ENCODE measurements around the gene LYRM2. TPM values are rescaled to one million over a fixed set of nuclear protein-coding genes. Genes with fewer than 3 reads are reported as not detected.

The LYRM2 gene
- total RNA-seq, 1 experiment from 2014 or later, result 26.3 TPM

GRCh38 chr6:89522778-89523177 lies 115.8 kb downstream of the LYRM2 start:
- Histone ChIP-seq H3K4me2 (ENCODE audit: low read length) (no peak overlapping the region), H3K36me3 (ENCODE audit: control insufficient read depth in 1 of 2, insufficient read depth in 2 of 2, low read length in 2 of 2) (no peaks in the 10 kb centered on the region), H3K4me1 (ENCODE audit: control insufficient read depth in 1 of 2, insufficient read depth in 2 of 2, low read length in 2 of 2) (no peaks in the 10 kb centered on the region), H3K27me3 (ENCODE audit: insufficient read depth, low read length) (no peaks in the 10 kb centered on the region), H4K20me1 (ENCODE audit: insufficient read depth) (no peaks in the 10 kb centered on the region), H3K27ac (ENCODE audit: low read depth, low read length) (no peak overlapping the region), H2AFZ (ENCODE audit: low read depth, low read length, poor library complexity, severe bottlenecking) (no peak overlapping the region), H3K9me3 (ENCODE audit: control insufficient read depth in 1 of 2, insufficient read depth in 1 of 2, low read depth in 1 of 2, low read length in 2 of 2) (no peaks in the 10 kb centered on the region), H3K9me2 (ENCODE audit: insufficient read depth) (no peaks in the 10 kb centered on the region), H3K9ac (ENCODE audit: low read length) (no peak overlapping the region), H3K79me2 (ENCODE audit: insufficient read depth, low read length) (no peaks in the 10 kb centered on the region), H3K4me3 (replicated peaks in 1 of 2; ENCODE audit: low read depth in 1 of 2, low read length in 2 of 2) (no peak overlapping the region)
- CTCF ChIA-PET, result no interaction called here
- ATAC-seq, result no peak
- POLR2A ChIA-PET, result no interaction called here
- intact Hi-C loops (cut with micrococcal nuclease), result no loop called here
- no TSS peak for BruUV-seq (replicated peaks)
- RAD21 ChIA-PET (ENCODE audit: low non-redundant PET in 1 of 2, low total read pairs in 2 of 2, uncharacterized antibody in 2 of 2, unreplicated experiment in 2 of 2), result no interaction called here
- TF ChIP-seq FOSL1 (IDR thresholded peaks at IDR 0.05; ENCODE audit: low read depth), result no peak
- no peak for TF ChIP-seq ZBTB33 (IDR thresholded peaks at IDR 0.05; ENCODE audit: extremely low read depth, insufficient replicate concordance, low read length)
- TF ChIP-seq ZFX (IDR thresholded peaks at IDR 0.05), result no peak
- no peak for TF ChIP-seq JUND (IDR thresholded peaks at IDR 0.05)
- no peak for TF ChIP-seq ZNF274 (IDR thresholded peaks at IDR 0.05; ENCODE audit: low read depth, low read length)
- TF ChIP-seq EZH2 (IDR thresholded peaks at IDR 0.05), result no peak
- no peak for TF ChIP-seq EGR1 (IDR thresholded peaks at IDR 0.05; ENCODE audit: low read depth)
- TF ChIP-seq CEBPB (IDR thresholded peaks at IDR 0.05; ENCODE audit: low read depth), result no peak
- TF ChIP-seq REST (IDR thresholded peaks at IDR 0.05; ENCODE audit: low read depth), result no peak
- no peak for TF ChIP-seq ATF3 (IDR thresholded peaks at IDR 0.05)
- TF ChIP-seq POLR2AphosphoS5 (IDR thresholded peaks at IDR 0.05; ENCODE audit: low read depth, low read length), result no peak
- TF ChIP-seq EZH2phosphoT487 (IDR thresholded peaks at IDR 0.05; ENCODE audit: borderline replicate concordance), result no peak
- TF ChIP-seq SRF (IDR thresholded peaks at IDR 0.05; ENCODE audit: low read depth), result no peak
- TF ChIP-seq SIN3A (IDR thresholded peaks at IDR 0.05; ENCODE audit: low read depth), result no peak
- no peak for TF ChIP-seq YY1 (IDR thresholded peaks at IDR 0.05; ENCODE audit: extremely low read depth, insufficient replicate concordance, low read depth, low read length)
- TF ChIP-seq SP1 (IDR thresholded peaks at IDR 0.05; ENCODE audit: low read depth), result no peak
- no peak for TF ChIP-seq CBX3 (IDR thresholded peaks at IDR 0.05; ENCODE audit: low read depth)
- no peak for DNase-seq (ENCODE audit: low read depth, low spot score)

Measured in HCT116 (cell line).